Measurements from ENCODE around the gene AFF2.
"Not testable (repeated sequence)": the region's sequence is repeated elsewhere in the genome, so short reads cannot be mapped to it uniquely, and the experiment has no call there.

Gene AFF2

DNA sequence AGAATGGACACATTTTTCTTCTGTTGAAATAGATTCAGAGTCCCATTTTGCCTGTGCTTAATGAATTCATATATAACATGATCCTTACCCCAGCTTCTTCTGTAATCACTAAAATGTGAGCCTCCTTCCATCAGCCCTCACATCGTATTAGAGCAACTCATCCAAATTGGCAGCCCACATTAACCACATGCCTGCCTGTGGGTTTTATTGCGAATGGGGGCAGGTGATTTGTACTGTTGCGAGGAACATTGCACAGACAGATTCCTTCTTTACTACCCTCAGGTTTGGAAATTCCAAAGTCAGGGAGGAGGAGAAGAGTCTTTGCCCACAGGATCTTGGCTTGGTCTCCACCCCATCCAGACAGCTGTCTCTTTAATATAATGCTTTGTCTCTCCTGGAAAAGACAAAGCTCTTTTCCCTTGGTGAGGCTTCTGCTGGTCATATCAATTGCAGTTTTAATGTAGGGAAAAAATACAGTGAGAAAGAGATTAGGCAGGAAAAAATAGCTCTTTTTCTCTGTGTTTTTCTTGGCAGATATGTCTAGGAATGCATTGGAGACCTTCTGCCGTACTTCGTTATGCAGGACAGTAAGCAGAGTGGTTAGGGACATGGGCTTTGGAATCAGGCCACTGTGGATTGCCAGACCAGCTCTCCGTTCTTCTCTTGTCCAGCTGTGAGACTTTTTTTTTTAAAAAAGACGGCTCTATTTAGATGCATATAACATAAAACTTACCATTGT, 371.2 kb downstream of the AFF2 start:
- DNase-seq, result no peak

DNA sequence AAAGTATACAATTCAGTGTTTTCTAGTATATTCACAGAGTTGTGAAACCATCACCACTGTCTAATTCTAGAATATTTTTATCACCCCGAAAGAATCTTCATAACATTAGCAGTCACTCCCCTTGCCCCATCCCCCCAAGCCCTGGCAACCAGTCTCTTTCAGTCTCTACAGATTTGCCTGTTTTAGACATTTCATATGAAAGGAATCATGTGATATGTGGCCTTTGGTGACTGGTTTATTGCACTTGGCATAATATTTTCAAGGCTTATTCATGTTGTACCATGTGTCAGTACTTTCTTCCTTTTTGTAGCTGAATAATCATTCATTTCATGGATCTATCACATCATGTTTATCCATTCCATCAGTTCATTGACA, 371.7 kb downstream of the AFF2 start:
- DNase-seq, result no peak

DNA sequence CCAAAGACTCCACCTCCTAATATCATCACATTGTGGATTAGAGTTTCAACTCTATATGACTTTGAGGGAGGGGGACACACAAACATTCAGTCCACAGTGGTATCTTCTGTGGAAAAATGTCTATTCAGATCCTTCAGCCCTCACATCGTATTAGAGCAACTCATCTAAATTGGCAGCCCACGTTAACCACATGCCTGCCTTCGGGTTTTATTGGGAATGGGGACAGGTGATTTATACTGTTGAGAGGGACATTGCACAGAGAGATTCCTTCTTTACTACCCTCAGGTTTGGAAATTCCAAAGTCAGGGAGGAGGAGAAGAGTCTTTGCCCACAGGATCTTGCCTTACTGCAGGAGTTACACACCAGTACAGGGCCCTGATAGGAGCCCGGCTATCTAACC, 372.5 kb downstream of the AFF2 start:
- no peak for DNase-seq

DNA sequence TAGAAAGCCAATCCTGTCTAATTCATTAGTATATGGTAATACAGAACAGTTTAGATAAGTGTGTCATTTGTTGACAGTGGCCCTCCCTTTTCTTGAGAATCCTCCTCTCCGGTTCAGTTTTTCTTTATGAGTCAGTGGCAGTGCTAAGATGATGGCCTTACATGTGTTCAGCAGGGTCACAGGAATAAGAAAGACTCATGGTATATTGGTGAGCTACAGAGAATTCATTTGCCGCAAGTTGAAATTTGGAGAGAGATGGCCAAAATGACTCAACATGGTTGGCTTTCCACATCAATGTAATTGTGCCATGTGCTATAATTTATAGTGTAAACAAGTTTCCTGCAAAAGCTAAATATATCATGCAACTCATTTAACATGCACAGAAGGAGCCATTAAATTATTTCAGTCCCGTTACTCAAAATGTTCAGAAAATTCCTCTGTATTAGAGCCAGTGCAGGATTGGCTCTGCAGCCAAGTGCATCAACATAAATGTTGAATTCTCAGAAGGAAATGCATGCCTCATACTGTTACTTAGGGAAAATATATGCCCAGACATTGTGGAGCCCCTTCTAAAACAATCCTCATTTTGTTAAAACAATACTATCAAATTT, 374.3 kb downstream of the AFF2 start:
- DNase-seq, result no peak

DNA sequence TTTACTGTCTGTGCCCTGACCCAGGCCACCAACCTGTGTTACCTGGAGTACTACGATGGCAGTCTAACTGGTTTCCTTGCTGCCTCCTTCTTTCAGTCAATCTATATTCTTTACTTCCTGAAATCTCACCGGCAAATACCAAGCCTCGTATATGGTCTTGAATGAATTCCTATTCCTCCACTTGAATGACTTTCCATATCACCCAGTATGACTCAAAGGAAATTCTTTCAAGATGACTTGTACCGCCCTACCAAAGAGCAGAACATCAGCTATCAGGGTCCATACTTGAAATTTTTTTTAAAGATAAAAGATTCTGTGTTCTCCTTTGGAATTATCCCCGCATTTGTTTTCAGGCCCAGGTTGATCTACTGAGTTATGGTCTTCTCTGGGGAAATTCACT, 378.0 kb downstream of the AFF2 start:
- no peak for DNase-seq

DNA sequence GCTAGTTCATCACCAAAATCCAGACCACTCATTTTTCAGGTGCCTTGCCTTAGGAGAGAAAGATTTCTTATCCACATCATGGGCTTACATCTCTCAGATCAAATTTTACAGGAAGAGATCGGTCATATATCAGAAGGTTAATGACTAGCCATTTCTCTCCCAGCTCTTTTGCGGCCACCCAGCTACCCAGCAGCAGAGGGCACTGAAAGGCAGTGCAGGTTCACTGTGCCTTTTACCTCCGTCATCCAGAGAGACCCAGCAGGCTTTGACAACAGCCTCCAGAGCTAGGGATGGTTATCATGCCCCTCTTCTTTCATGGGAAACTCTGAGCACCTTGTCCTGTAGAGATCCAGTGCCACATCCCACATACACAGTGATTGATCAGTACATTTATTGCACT, 384.8 kb downstream of the AFF2 start:
- DNase-seq, result no peak

DNA sequence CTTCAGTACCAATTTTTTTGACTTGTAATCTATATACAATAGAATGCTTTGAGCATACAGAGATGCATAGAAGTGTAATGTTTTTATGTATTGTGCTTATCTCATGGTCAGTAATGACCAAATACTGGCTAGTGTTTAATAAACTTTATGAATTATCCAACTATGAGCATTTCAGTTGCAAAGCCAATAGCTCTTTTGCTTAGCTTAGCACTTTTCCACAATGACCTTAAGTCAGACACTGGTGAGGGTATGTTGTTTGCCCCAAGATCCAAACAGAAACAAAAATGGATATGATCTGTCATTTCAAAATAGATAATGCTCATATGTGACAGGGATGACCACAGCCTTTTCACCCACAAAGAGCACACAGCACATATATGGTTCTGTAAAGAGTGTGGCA, 393.0 kb downstream of the AFF2 start:
- no peak for DNase-seq

DNA sequence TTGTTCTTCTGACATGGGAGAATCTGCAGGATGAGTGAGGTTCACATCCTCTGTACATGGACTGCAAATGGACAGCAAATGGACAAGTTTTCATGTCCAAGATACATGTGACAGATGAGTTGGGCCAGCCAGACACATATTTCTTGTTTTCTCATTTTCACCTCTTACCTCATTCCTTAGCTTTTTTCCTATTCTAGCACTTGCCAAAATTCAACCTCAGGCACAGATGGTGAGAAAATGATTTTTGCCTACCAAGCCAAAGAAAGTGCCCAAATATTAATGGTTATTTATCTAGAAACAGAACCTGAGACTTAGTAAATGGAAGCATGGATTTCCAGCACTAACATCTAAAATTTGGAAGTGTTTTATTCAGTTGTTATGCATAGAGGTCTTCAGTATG, 402.2 kb downstream of the AFF2 start:
- DNase-seq, result no peak

DNA sequence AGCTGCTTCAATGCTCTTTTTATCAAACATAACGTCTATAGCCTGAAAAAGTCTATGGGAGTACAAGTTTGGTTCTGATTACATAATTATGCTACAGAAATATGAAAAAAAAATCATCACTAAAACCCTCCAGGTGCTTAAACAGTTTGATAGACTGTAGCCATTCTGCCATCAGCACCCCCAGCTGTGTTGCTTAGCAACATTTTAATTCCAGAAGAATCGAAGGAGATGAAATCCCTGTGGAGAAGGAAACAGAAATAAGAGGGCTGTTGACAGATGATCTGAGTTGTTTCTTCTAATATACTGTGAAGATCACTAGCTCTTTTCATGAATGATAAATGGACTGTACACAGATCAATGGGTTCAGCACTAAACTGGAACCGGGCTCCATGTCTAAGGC, 402.8 kb downstream of the AFF2 start:
- no peak for DNase-seq

DNA sequence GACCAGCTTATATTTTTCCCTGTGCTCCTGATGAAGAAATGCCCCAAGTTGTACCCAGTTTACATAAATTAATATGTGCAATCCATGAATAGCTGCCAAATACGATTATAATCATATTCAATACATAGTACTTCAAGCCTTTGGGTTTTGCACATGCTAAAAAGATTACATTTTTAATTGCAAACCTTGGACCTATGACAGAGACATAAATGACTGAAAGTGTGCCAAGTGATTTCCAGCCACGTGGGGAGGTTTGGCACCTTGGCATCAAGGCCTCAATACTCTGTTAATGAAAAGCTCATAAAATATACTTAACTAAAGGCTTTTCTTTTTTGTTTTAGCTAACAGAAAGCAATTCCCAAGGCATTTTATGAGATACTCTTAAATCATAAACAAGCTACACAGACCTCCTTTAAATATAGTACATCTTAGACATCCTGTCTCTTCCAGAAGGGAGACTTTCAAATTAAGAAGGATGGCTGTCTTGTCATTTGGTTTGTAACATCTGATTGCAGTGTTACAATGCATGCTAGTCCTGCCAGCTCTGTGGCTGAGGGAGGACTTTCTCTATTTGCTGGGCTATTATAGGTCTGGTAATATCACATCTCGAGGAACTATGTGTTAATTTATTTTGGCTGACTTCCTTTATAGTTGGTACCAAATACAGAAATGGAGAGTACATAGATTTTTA, 404.1 kb downstream of the AFF2 start:
- no peak for DNase-seq

DNA sequence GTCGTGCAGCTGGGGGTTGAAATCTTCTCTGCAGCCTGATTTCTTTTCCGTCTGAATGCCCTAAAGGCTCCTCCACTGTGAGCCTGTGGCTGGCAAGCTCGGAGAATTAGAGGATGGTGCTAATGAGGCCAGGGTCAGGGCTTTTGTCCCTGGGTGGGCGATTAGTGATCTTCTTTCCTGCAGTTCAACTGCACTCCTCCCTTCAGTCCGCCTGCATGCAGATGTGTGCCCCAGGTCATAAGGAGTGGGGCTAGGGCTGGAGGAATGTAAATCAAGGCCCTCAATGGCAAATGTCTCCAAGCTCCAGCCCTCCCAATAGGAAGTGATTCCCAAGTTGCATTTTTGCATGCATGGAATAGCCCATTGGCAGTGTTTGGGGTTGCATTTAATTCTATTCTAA, 405.0 kb downstream of the AFF2 start:
- DNase-seq, result no peak

DNA sequence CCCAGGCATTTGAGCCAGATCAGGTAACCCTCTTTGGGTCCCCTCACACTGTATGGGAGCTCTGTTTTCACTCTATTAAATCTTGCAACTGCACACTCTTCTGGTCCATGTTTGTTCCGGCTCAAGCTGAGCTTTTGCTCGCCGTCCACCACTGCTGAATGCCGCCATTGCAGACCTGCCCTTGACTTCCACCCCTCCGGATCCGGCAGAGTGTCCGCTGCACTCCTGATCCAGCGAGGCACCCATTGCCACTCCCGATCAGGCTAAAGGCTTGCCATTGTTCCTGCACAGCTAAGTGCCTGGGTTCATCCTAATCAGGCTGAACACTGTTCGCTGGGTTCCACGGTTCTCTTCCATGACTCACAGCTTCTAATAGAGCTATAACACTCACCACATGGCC, 406.2 kb downstream of the AFF2 start:
- DNase-seq, result not testable (repeated sequence)

DNA sequence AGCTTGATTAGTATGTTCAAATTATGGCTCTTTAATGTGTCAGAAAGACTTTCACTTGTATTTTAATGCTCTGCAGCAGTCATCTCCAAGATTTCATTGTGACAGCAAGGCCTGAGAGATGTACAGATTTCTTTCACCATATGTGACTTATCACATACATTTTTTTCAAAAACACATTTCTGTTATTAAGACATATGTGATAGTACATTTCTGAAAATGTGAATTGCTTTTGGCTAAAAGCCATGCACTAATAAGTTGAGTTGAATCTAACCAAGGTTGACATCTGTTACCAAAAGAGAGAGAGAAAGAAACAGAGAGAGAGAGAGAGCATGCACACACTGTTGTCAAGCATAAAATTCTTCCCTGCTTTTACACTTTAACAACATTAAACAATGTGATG, 409.3 kb downstream of the AFF2 start:
- DNase-seq, result no peak

DNA sequence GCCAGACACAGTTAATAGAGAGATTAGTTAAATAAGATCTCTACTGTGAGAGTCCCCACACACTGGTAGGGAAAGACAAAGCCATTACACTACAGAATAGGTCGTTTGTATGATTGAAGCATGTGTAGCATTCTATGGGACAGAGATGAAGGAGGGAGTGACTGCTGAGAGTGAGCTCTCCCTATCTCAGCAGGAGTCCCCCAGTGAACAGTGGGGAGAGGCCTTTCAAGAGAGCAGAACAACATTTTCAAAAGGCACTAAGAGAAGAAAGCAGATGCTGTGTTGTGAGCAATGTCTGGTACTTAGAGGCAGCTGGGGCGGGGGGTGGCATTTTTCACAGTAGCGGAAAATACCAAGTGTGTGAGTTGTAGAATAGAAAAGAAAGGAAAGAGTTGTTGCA, 413.6 kb downstream of the AFF2 start:
- DNase-seq, result no peak

DNA sequence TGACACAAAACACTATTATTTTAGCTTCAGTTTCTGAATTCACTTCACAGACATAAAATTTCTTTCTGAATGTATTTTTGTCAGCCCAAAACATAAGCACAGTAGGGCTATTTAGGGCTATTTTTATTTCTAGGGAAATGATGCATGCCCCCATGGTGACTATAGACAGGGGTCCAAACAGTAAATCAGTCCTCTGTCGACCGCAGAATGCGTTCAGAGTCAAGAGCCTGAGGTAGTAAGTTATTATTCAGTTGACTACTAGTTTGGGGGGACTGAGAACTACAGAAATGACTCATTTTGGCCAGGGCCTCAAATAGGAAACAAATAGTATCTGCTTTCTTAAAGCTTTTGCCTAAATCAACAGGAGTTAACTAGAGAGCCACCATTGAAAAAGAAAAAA, 414.4 kb downstream of the AFF2 start:
- DNase-seq, result no peak

DNA sequence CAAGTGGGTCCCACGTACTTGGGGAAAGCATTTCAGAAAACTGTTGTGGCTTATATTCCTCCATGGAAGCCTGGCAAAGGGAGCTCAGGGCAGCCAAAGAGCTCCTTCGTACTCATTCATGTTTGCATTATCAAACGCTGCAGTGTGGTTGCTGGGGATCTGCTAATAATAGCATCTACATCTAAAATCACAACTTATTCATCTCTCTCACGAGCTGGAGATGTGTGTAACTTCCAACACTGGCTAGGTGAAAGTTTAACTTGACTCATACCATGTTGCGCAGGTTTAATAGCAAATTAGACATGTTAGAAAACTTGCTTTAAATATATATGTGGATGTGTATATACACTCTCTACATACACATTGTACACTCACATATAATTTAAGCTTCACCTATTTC, 415.1 kb downstream of the AFF2 start:
- DNase-seq, result no peak

DNA sequence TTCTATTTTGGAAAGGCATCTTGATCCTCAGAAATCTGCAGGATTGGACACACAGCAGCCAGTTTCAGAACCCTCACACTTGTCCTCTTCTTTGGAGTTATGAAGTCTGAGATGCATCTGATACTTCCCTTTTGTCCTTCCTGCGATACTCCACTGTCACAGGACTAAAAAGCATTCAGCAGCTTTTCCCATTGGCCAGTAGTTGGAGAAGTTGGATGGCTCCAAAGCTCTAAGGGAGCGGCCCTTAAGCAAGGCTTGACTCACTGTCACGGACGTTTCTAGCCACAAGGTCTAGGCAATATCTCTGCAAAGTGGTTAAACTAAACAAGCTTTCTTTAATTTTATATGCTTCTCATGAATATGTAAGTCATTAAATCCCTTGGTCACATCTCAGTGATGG, 417.0 kb downstream of the AFF2 start:
- DNase-seq, result no peak

DNA sequence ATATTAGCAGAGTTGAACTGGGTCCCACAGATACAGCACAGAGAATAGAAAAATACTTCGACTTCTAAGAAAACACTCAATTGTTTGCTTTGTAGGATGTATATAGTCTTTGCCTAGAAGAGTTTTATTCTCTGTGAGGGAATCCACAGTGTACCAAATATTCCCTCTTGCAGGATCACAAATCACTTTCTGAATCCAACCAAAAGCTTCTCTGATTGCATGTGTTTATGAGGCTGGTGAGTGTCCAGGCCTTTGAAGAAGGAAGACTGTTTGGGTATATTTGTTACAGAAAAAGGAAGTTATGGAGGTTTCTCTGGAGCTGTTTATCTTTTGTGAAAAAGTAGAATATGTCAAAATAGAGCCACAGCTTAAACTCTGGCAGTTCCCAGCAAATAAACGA, 423.2 kb downstream of the AFF2 start:
- no peak for DNase-seq

DNA sequence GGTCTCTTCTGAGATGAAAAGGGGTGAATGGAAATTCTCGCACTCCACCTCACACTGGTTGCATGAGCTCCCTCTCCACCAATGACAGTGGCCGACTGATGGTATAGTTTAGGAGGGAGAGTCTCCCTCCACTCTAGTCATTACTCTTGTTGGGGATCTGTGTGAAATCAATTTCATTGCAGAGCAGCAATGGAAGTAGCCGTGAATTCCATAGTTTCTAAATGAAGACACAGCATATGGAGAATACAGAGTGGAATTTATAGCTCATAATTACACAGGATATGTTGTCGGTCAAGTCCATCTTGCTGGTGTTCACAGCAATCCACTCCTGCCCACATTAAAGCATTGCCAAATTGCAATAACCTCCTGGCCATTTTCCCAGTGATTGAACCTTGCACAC, 426.0 kb downstream of the AFF2 start:
- DNase-seq, result no peak

DNA sequence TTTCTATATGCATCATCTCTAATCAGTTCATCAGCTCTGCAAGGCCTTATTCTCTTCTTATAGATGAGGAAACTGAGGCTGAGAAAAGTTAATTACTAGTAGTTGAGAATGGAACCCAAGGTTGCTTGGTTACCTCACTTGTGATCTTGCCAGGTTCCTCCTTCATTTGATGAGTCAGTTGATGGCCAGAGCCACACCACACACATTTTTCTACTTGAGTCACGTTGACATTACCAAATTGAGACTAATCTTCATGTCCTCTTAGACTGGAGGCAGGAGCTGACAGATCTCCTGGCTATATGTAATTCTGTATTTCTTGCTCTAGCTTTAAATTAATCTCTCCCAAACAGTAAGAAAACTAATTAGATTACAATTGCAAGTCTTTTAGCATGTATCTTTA, 428.4 kb downstream of the AFF2 start:
- DNase-seq, result no peak

DNA sequence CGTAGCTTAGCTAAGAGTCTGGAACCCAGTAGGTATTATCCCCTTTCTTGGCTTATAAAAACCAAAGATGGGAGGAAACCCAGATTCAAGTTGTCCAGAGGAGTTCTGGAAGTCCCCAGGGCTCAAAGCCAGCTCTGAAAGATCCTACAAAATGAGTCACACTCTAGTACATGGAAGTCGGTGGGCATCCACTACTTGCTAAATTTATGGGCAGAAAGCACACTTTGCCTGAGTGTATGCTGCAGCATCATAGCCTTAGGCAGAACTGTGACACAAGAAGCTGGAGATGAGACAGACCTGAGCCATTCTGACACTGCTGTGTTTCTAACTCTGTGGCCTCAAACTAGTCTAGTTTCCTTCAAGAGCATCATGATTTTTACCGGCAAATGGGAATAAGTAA, 429.3 kb downstream of the AFF2 start:
- no peak for DNase-seq

DNA sequence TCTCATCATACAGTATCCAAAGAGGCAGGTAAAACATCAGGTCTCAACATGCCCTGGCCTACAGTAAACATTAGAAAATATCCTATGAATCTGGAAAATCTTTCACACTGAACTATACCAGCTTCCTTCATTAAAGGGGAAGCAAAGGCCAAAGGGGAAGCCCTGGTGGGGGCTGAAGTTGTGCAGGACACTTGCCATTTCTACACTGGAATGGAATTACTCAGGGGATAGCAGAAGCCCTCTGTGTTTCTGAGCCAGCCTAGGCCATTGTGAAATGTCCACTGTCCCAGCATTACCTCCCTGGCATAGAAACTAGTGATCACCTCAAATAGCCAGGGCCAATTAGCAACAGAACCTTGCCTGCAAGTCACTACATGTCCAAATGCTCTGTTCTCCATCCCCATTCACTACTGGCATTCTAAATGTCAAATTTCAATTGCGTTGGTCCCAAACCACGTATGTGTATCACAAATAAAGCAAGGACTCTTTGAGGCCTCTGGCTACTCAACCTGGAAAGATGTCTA, 429.9 kb downstream of the AFF2 start:
- no peak for DNase-seq

DNA sequence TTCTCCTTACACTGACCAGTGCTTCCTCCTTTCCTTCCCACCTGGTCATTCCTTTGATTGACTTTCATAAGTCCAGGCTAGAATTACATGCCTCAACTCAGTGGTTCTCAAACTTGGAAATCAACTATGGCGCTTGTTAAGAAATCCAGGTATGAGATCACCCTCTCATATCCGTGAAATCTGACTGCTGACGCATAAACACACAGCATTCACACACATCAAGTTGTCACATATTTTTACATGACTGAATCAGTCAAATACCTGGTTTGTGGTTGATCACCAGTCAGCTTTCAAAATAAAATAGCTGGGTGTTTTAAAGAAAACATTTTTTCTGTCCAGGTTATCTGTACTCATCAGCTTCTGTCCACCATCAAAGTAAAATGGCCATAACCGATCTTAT, 433.5 kb downstream of the AFF2 start:
- DNase-seq, result no peak

DNA sequence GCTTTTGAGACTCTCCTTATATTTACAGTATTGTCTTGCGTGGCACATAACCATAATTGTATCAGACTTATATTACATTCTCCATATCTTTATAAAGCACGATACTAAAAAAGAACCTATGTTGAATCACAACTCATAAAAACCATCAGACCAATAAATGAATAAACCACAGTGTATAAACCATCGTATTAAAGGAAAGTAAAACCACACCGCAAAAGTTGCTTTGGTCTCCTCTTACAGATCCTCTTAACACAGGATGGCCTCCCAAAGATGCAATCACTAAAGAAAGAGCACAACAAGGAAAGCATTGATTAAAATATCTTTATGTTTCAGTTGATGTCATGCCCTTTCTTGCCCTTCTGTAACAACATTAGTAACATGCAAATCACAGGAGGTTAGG, 437.9 kb downstream of the AFF2 start:
- DNase-seq, result no peak
